T-helper 1 cell (primary cell): ENCODE data around the gene ZNF792.
A peak's percentile ranks its signal among the peaks of the same experiment; 100 is the strongest.
"Not testable (repeated sequence)": the region's sequence is repeated elsewhere in the genome, so short reads cannot be mapped to it uniquely, and the experiment has no call there.

Experiments used
- DNase-seq, 5 donors: peaks; one replicate each; pipeline ENCODE4 v3.0.0-alpha.2; 2012 to 2020
- total RNA-seq, 4 donors: gene quantifications; one replicate each; lab custom pipeline; 2026; lab: John Stamatoyannopoulos, UW

Gene ZNF792
- total RNA-seq: 20.9 to 43.9 (median 33.9) reads per million in 4 donors

GRCh38 chr19:34963573-34964406 lies at the start of gene ZNF792:
Gene ZNF792 (minus strand): TSS chr19:34964229. CDS start chr19:34963662, 567 bp downstream.
- peak in 4 of 5 donors; percentile 16 to 56 (median 32) for DNase-seq

GRCh38 chr19:35013041-35013819 lies 49.2 kb upstream of the ZNF792 start:
- DNase-seq: peak; percentile 61 to 76 (median 74)

- no peak for DNase-seq
These were observed 48.0 kb upstream of the ZNF792 start for GRCh38 chr19:35011737-35012682.

GRCh38 chr19:35011091-35011689 lies 47.2 kb upstream of the ZNF792 start:
- peak in 1 of 5 donors; percentile 40 for DNase-seq

GRCh38 chr19:35009424-35010415 lies 45.7 kb upstream of the ZNF792 start:
- DNase-seq: no peak

- no peak for DNase-seq
These were observed 44.9 kb upstream of the ZNF792 start for GRCh38 chr19:35008891-35009341.

- DNase-seq: not testable (repeated sequence)
These were observed 43.4 kb upstream of the ZNF792 start for GRCh38 chr19:35007427-35007826.

GRCh38 chr19:35006999-35007365 lies 43.0 kb upstream of the ZNF792 start:
- no peak for DNase-seq

- no peak for DNase-seq
These were observed 42.4 kb upstream of the ZNF792 start for GRCh38 chr19:35006342-35006998.

GRCh38 chr19:35006007-35006341 lies 41.9 kb upstream of the ZNF792 start:
- not testable (repeated sequence) for DNase-seq

- DNase-seq: no peak
These were observed 41.4 kb upstream of the ZNF792 start for GRCh38 chr19:35005256-35005977.

GRCh38 chr19:35004517-35005255 lies 40.7 kb upstream of the ZNF792 start:
- no peak for DNase-seq

- DNase-seq: no peak
These were observed 38.1 kb upstream of the ZNF792 start for GRCh38 chr19:35002037-35002535.

- DNase-seq: peak in 3 of 5 donors; percentile 41 to 73 (median 54)
These were observed 36.8 kb upstream of the ZNF792 start for GRCh38 chr19:35000647-35001501.

- DNase-seq: no peak
These were observed 36.3 kb upstream of the ZNF792 start for GRCh38 chr19:35000338-35000646.

GRCh38 chr19:34999498-35000337 lies 35.7 kb upstream of the ZNF792 start, which contains the start of gene GRAMD1A:
Gene GRAMD1A (plus strand): TSS chr19:35000323. CDS start chr19:35000479, 156 bp downstream.
- peak; percentile 42 to 76 (median 46) for DNase-seq
